ENCODE measurements around the gene RBM19. TPM values are rescaled to one million over a fixed set of nuclear protein-coding genes. Genes with fewer than 3 reads are reported as not detected.

RBM19 gene
- total and polyA plus RNA-seq, 2 of the 4 experiments (the other 2 are of a cell fraction) = 18.7 to 19.2 TPM

DNA sequence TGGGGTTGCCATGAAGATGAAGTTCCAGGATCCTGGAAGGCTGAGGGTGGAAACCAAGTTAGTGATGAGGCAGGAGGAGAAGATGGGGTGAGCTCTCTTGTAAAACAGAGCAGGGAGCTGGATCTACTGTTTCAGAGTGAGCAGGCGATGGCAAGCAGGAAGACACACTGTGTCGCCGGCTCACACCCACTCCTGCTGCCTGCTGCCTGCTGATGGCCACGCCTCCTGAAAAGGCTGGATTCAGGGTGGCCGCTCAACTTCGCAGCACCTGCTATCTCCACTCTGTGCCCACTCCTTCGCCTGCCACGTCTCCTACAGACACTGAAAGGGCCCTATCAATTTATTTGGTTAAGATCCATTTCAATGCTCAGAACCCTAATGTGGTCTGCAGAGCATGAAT is 96.1 kb downstream of the RBM19 start:
- no peak overlapping the region for H2BK15ac ChIP-seq (ENCODE audit: low read depth, low read length)
- ATAC-seq (ENCODE audit: low read depth) = no peak
- CTCF ChIA-PET = no interaction called here
- no peak overlapping the region for H3K9ac ChIP-seq (ENCODE audit: low read depth, low read length)
- H3K36me3 ChIP-seq (ENCODE audit: control insufficient read depth, insufficient read depth, low read length) = no peaks in the 10 kb centered on the region
- H3K4me3 ChIP-seq (ENCODE audit: insufficient read depth, low read depth, low read length) = no peak overlapping the region
- peaks cover 22% of the 10 kb centered on the region for H3K9me1 ChIP-seq (ENCODE audit: insufficient read depth, low read length)
- H3K14ac ChIP-seq (replicated peaks; ENCODE audit: low read depth, low read length) = no peak overlapping the region
- peaks cover 14% of the 10 kb centered on the region for H3K4me1 ChIP-seq (ENCODE audit: control insufficient read depth, insufficient read depth, low read length)
- H3K4me2 ChIP-seq (ENCODE audit: low read depth, low read length) = no peak overlapping the region
- H3K18ac ChIP-seq (ENCODE audit: low read depth, low read length) = no peak overlapping the region
- H2BK20ac ChIP-seq (ENCODE audit: low read depth, low read length) = no peak overlapping the region
- BruUV-seq (replicated peaks) = no TSS peak
- H4K91ac ChIP-seq (ENCODE audit: insufficient read depth, low read depth, low read length) = no peak overlapping the region
- no peak overlapping the region for H3K27ac ChIP-seq (ENCODE audit: insufficient read depth, low read length)
- no peak overlapping the region for H2AK9ac ChIP-seq (replicated peaks; ENCODE audit: low read depth, low read length, poor library complexity)
- dilution Hi-C loops (cut with HindIII; ENCODE audit: low sequenced_read_pairs, unreplicated experiment) = no loop called here
- 0 out of 2 replicates have a peak, but pooled peaks cover 4% of the 10 kb centered on the region for H4K20me1 ChIP-seq (ENCODE audit: insufficient read depth, low read length)
- no peak overlapping the region for H2AK5ac ChIP-seq (ENCODE audit: low read depth, low read length)
- H3K4ac ChIP-seq (ENCODE audit: low read depth, low read length) = no peak overlapping the region
- H3K9me3 ChIP-seq (ENCODE audit: control insufficient read depth, insufficient read depth, low read length) = no peaks in the 10 kb centered on the region
- H3K56ac ChIP-seq (ENCODE audit: extremely low read depth, insufficient read depth, low read length) = no peak overlapping the region
- in situ Hi-C loops (cut with MboI; ENCODE audit: low sequenced_read_pairs) = no loop called here
- POLR2A ChIA-PET (ENCODE audit: unreplicated experiment) = no interaction called here
- no peaks in the 10 kb centered on the region for H3K79me1 ChIP-seq (ENCODE audit: low read depth in 1 of 2, low read length in 2 of 2)
- no peak for TF ChIP-seq FOS (IDR thresholded peaks at IDR 0.05; ENCODE audit: low read depth, low read length)
- TF ChIP-seq, protein P1, sequence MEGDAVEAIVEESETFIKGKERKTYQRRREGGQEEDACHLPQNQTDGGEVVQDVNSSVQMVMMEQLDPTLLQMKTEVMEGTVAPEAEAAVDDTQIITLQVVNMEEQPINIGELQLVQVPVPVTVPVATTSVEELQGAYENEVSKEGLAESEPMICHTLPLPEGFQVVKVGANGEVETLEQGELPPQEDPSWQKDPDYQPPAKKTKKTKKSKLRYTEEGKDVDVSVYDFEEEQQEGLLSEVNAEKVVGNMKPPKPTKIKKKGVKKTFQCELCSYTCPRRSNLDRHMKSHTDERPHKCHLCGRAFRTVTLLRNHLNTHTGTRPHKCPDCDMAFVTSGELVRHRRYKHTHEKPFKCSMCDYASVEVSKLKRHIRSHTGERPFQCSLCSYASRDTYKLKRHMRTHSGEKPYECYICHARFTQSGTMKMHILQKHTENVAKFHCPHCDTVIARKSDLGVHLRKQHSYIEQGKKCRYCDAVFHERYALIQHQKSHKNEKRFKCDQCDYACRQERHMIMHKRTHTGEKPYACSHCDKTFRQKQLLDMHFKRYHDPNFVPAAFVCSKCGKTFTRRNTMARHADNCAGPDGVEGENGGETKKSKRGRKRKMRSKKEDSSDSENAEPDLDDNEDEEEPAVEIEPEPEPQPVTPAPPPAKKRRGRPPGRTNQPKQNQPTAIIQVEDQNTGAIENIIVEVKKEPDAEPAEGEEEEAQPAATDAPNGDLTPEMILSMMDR (conservative IDR thresholded peaks at IDR 0.05; ENCODE audit: low read depth, low read length) = no peak
- no peak for TF ChIP-seq CEBPB (IDR thresholded peaks at IDR 0.05; ENCODE audit: low read depth, low read length)
- TF ChIP-seq MXI1 (IDR thresholded peaks at IDR 0.05; ENCODE audit: borderline replicate concordance, low read depth, low read length) = no peak
- no peak for TF ChIP-seq RAD21 (IDR thresholded peaks at IDR 0.05; ENCODE audit: low read length)
- TF ChIP-seq MAFK (IDR thresholded peaks at IDR 0.05; ENCODE audit: low read depth, low read length) = no peak
- no peak overlapping the region for H4K5ac ChIP-seq (ENCODE audit: low read depth, low read length)
- H2BK120ac ChIP-seq (ENCODE audit: low read depth, low read length) = no peak overlapping the region
- WGBS, 2 experiments (ENCODE audit: extremely low coverage in 2 of 2, insufficient read length in 1 of 2) = 71% methylated on average over 5 of the region's 8 CpGs; no CpG with 5 or more reads in 1 of the 2 experiments
- H2BK5ac ChIP-seq (ENCODE audit: low read depth, low read length, poor library complexity, severe bottlenecking) = no peak overlapping the region
- no peak overlapping the region for H3K23ac ChIP-seq (ENCODE audit: low read depth, low read length)
- DNase-seq = no peak
- intact Hi-C loops (cut with micrococcal nuclease) = no loop called here
- no peak overlapping the region for H2AFZ ChIP-seq (replicated peaks; ENCODE audit: low read length, poor library complexity)
- no peaks in the 10 kb centered on the region for H3K27me3 ChIP-seq (ENCODE audit: control insufficient read depth, insufficient read depth, low read length)
- no peak overlapping the region for H4K8ac ChIP-seq (ENCODE audit: low read depth in 2 of 2, low read length in 2 of 2)
